Effector memory CD4-positive, alpha-beta T cell (primary cell): ENCODE results near the gene ACBD3.

Experiments used
- DNase-seq, 3 donors: peaks; one replicate each; pipeline ENCODE4 v3.0.0-alpha.2; 2020
- H3K27ac ChIP-seq: 2 replicates; pipeline ENCODE4 v1.7.0; 2013; ENCODE audit warnings: mild to moderate bottlenecking, low read length, moderate library complexity; ENCODE audit not compliant: insufficient read depth, poor library complexity, severe bottlenecking
- H3K27me3 ChIP-seq: replicated peaks from 2 replicates; pipeline ENCODE4 v1.7.0; 2013; ENCODE audit warnings: mild to moderate bottlenecking, low read length; ENCODE audit not compliant: insufficient read depth, control insufficient read depth, poor library complexity, severe bottlenecking
- H3K36me3 ChIP-seq: 2 replicates; pipeline ENCODE4 v1.7.0; 2013; ENCODE audit warnings: mild to moderate bottlenecking, low read length, moderate library complexity; ENCODE audit not compliant: control insufficient read depth, insufficient read depth
- H3K4me1 ChIP-seq: 2 replicates; pipeline ENCODE4 v1.7.0; 2013; ENCODE audit warnings: low read length, mild to moderate bottlenecking; ENCODE audit not compliant: control insufficient read depth, insufficient read depth, poor library complexity, severe bottlenecking
- H3K4me3 ChIP-seq: 2 replicates; pipeline ENCODE4 v1.7.0; 2013; ENCODE audit warnings: low read length, low read depth, mild to moderate bottlenecking; ENCODE audit not compliant: insufficient read depth, poor library complexity, severe bottlenecking
- H3K9me3 ChIP-seq: 2 replicates; pipeline ENCODE4 v1.7.0; 2013; ENCODE audit warnings: mild to moderate bottlenecking, low read length, moderate library complexity; ENCODE audit not compliant: control insufficient read depth
- total RNA-seq, 3 donors: gene quantifications; one replicate each; lab custom pipeline; 2026; lab: John Stamatoyannopoulos, UW

ACBD3 gene
- 43.6 to 57.4 (median 49.9) reads per million in 3 donors for total RNA-seq

DNA sequence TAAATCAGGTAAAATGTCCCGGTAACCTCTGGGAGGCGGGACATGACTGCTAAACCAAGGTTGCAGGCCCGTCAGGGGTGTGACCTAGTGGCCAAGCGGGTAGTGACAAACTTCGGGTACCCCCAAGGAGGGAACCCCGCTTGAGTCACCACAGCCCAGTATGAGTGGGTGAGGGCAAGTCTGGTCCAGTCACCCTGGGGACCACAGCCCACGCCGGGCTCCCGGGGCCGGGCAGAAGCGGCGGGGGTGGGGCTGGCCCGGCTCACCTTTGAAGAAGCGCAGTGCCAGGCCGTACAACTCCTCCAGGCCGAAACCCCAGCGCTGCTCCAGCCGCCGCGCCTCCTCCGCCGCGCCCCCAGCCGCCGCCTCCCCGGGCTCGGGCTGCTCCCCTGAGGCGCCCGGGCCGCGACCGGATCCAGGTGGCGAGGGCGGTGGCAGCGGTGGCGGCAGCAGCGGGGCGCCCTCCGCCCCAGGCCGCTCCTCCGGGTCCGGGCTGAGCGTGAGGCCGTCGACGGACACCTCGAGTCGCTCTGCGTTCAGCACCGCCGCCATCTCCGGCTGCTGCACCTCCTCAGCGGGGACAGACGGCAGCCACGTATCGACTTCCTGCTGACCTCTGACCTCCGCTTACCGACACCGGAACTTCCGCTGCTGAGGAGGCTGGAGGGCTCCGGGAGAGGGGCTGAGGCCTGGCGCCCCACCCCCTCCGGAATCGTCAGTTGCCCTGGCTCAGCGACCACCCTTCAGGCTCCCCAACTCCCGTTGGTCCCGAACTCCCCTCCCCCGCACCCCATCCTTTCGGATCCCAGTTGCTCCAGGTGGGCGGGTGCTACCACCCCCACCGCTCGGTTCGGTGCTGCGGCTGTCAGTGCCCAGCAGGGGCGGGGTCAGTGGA, at the start of gene ACBD3:
ACBD3 (minus strand) TSS at position 618 of the 895 bp plus-strand sequence; CDS start at position 552, 66 bp downstream.
- no peaks in the 10 kb centered on the region for H3K9me3 ChIP-seq

DNA sequence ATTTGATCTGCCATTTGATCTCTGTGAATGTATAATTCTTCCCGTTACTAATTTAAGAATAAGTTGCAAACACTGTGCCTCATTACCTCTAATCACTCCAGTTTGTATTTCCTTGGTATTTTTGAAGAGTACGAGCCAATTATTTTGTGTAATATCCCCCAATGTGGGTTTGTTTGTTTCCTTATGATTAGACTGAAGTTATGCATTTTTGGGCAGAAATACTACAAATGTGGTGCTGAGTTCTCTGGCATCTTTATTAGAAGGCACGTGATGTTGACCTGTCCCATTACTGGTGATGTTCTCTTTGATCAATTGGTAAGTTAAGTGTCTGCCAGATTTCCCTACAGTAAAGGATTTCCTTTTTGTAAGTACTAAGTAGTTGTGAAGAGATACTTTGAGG, 47.3 kb upstream of the ACBD3 start:
- Histone ChIP-seq H3K27me3 (no peaks in the 10 kb centered on the region), H3K36me3 (peaks cover 4% of the 10 kb centered on the region), H3K4me1 (no peaks in the 10 kb centered on the region), H3K4me3 (no peak overlapping the region), H3K9me3 (no peaks in the 10 kb centered on the region), H3K27ac (no peak overlapping the region)
- no peak for DNase-seq

More for the DNA sequence above, at the start of gene ACBD3:
- Histone ChIP-seq H3K36me3 (no peaks in the 10 kb centered on the region), H3K27me3 (no peaks in the 10 kb centered on the region), H3K4me1 (peaks cover 19% of the 10 kb centered on the region), H3K4me3 (peak within 1 kb of the TSS; percentile 81), H3K27ac (peak within 1 kb of the TSS; percentile 82)
- peak; percentile 66 to 80 (median 74) for DNase-seq

DNA sequence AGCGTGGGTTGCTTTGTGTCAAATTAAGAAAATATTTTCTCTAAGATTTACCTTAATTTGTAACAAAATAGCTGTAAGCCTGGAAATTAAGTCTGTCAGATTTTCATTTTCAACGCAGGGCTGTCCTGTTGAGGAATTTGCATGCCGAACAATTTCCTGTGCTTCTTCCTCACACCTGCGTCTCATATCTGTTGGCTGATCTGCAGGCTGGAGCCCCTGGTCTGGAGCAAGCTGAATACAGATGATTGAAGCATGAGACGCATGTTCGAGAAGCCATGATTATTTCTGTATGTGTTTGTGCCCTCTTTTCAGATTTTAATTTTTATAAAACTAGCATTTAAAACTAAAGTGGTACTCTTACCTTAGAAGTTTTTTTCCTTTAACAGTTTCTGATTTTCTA, 46.8 kb upstream of the ACBD3 start:
- Histone ChIP-seq H3K36me3 (peaks cover 4% of the 10 kb centered on the region), H3K27ac (no peak overlapping the region), H3K27me3 (no peaks in the 10 kb centered on the region)

DNA sequence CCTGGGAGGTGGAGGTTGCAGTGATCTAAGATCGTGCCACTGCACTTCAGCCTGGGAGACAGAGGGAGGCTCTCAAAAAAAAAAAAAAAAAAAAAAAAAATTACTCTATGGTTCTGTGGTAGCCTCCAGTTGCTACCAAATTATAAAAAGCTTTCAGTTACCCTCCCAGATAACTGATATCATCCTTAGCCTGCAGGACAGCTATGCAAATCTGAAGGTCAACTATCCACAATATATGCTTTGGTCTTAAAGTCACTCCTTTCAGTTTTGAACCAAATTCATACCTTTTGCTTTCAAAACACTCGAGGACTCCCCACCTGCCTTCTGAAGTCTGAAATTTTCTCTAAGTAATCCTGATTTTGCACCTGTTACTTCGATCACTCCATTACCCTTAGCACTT, 40.1 kb upstream of the ACBD3 start:
- no peak for DNase-seq
- Histone ChIP-seq H3K36me3 (no peaks in the 10 kb centered on the region), H3K9me3 (no peaks in the 10 kb centered on the region), H3K4me3 (no peak overlapping the region), H3K4me1 (peaks cover 4% of the 10 kb centered on the region), H3K27ac (no peak overlapping the region), H3K27me3 (peaks cover 16% of the 10 kb centered on the region)

More for the DNA sequence above, 46.8 kb upstream of the ACBD3 start:
- no peaks in the 10 kb centered on the region for H3K4me1 ChIP-seq
- H3K4me3 ChIP-seq: no peak overlapping the region
- DNase-seq: no peak
- H3K9me3 ChIP-seq: no peaks in the 10 kb centered on the region

DNA sequence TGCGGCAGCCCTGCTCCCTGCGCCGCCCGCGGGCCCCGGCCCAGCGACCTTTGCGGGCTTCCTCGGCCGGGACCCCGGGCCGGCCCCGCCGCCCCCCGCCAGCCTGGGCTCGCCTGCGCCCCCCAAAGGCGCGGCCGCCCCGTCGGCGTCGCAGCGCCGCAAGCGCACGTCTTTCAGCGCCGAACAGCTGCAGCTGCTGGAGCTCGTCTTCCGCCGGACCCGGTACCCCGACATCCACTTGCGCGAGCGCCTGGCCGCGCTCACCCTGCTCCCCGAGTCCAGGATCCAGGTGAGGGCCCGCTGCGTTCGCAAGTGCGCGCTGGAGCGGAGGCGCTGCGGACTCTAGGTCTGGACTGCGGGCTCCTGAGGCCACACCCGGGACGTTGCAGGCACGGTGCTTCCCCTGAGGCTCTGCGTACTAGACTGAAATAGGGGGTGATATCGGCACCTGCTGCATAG, 37.3 kb upstream of the ACBD3 start:
- H3K4me1 ChIP-seq: peaks cover 4% of the 10 kb centered on the region
- DNase-seq: no peak
- H3K4me3 ChIP-seq: peak overlapping the region; percentile 38
- no peaks in the 10 kb centered on the region for H3K36me3 ChIP-seq
- no peaks in the 10 kb centered on the region for H3K9me3 ChIP-seq
- peaks cover 16% of the 10 kb centered on the region for H3K27me3 ChIP-seq
- no peak overlapping the region for H3K27ac ChIP-seq

DNA sequence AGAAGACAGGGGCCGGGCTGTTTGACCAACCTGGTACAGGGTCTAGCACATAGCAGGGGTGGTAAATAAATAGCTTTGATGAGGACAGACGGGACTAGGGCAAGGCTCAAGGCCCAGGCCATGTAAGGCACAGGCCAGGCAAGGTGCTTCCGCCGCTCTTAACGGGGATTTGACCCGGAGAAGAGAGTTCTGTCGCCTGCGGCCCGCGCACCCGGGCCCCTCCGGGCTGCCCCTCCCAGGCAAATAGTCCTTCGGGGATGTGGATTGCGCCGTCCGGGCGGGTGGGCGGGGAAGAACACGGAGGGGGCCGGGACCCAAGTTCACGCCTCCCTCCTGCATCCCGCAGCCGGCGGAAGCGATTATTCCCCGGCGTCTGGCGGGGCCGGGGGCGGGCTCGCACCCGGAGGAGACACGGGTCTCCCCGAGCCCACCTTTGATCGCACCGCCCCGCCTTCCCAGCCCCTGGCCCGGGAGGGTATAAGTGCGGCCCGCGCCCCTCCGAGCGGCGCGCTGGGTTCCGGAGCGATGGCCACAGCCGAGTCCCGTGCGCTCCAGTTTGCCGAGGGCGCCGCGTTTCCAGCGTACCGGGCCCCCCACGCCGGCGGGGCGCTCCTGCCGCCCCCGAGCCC, 36.7 kb upstream of the ACBD3 start, which contains the start of gene MIXL1:
MIXL1 (plus strand) TSS at position 508 of the 629 bp plus-strand sequence; CDS start at position 526, 18 bp downstream.
- H3K27ac ChIP-seq: no peak within 1 kb of the TSS
- peak within 1 kb of the TSS; percentile 38 for H3K4me3 ChIP-seq
- H3K27me3 ChIP-seq: peaks cover 16% of the 10 kb centered on the region
- no peak for DNase-seq
- peaks cover 4% of the 10 kb centered on the region for H3K4me1 ChIP-seq
- H3K9me3 ChIP-seq: no peaks in the 10 kb centered on the region
- H3K36me3 ChIP-seq: no peaks in the 10 kb centered on the region

DNA sequence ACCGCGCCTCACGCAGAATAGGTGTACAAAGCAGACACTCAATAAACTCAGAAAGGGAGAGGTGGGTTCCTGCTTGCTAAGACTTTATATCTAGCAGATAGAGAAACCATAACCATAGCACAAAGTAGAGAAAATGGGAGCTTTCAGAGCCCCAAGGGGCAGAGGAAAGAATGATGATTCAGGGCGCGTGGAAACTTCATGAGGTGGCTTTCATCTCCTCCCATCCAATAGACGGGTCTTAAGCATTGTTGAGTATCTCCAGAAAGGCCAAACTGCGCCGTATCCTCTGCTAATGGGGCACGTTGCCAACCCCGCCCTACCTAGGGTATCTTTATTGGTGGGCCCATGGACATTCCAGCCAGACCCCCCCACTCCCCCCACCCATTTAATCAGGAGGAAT, 36.1 kb upstream of the ACBD3 start:
- no peaks in the 10 kb centered on the region for H3K36me3 ChIP-seq
- no peak overlapping the region for H3K27ac ChIP-seq
- H3K27me3 ChIP-seq: peaks cover 16% of the 10 kb centered on the region
- peaks cover 4% of the 10 kb centered on the region for H3K4me1 ChIP-seq
- no peak overlapping the region for H3K4me3 ChIP-seq
- DNase-seq: no peak
- H3K9me3 ChIP-seq: no peaks in the 10 kb centered on the region

DNA sequence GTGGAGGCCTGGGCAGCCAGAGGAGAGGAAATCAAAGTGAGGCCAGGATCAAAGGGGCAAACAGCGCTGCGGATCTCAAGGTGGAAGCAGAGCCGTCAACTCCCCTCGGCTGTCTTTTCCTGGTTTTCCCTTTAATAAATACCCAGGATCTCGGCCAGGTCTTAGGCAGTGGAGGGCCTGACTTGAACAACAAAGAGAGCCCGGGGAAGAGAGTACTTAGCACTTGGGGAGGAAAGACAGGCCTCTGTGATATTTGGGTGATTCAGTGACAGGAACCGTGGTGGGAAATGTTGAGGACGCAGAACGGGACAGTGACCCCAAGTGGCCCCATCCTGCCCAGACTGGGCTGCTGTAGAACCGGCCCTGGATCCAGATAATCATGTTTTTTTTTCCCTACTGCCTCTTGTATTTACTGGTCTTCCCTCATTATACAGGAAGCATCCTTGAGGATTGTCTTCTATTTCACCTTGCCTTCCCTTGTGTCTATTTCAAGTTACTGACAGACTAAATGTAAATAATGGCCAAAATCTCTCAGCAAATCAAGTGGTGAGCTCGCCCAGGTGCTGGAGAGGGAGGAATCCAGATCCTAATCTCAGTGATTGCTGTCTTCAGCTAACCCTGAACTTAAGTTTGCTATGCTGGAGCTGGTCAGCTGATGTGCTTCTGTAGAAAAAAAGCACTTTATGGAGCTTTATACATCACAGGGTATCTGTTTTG, 34.1 kb upstream of the ACBD3 start:
- Histone ChIP-seq H3K9me3 (no peaks in the 10 kb centered on the region), H3K4me3 (no peak overlapping the region), H3K36me3 (no peaks in the 10 kb centered on the region), H3K27ac (no peak overlapping the region), H3K4me1 (peaks cover 4% of the 10 kb centered on the region), H3K27me3 (peaks cover 16% of the 10 kb centered on the region)
- no peak for DNase-seq

DNA sequence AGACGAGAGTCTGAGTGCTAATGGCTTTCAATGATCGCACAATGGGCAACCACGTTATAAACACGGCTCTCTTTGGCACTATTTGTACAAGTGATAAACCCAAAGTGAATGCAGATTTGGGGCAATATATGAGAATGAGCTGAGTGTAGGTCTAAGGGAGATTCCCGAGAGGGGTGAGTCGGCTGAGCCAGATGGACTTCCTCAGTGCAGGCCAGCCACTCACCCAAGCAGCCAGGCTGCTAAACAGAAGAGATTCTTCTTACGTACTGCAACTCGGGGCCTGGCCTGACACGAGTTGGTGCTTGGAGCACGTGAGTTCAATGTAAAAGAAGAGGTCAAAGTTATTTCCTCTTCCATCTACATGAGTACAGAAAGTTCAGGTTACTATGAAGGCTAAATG, 30.7 kb upstream of the ACBD3 start:
- no peak overlapping the region for H3K4me3 ChIP-seq
- no peak for DNase-seq
- H3K36me3 ChIP-seq: no peaks in the 10 kb centered on the region
- H3K27me3 ChIP-seq: no peaks in the 10 kb centered on the region
- H3K4me1 ChIP-seq: no peaks in the 10 kb centered on the region
- H3K9me3 ChIP-seq: no peaks in the 10 kb centered on the region
- H3K27ac ChIP-seq: no peak overlapping the region
